Osteocyte (in vitro differentiated cells): Measurements from ENCODE around the gene EPHB2. TPM values are rescaled to one million over a fixed set of nuclear protein-coding genes. Genes with fewer than 3 reads are reported as not detected.

Experiments
- DNase-seq: peaks from one replicate; pipeline ENCODE4 v3.0.0; 2021; ENCODE audit warnings: mixed read lengths; ENCODE audit not compliant: unreplicated experiment; ENCODE audit errors: extremely low spot score
- H3K27ac Mint-ChIP-seq: one replicate; pipeline ENCODE4 v1.8.0; 2021; ENCODE audit warnings: mild to moderate bottlenecking, mixed read lengths; ENCODE audit not compliant: unreplicated experiment
- H3K27me3 Mint-ChIP-seq: one replicate; pipeline ENCODE4 v1.8.0; 2021; ENCODE audit warnings: mixed read lengths; ENCODE audit not compliant: unreplicated experiment
- H3K36me3 Mint-ChIP-seq: one replicate; pipeline ENCODE4 v1.8.0; 2021; ENCODE audit warnings: mixed read lengths; ENCODE audit not compliant: unreplicated experiment
- H3K4me1 Mint-ChIP-seq: one replicate; pipeline ENCODE4 v1.8.0; 2021; ENCODE audit warnings: mixed read lengths; ENCODE audit not compliant: unreplicated experiment
- H3K4me3 Mint-ChIP-seq: one replicate; pipeline ENCODE4 v1.8.0; 2021; ENCODE audit warnings: mild to moderate bottlenecking, moderate library complexity, mixed read lengths; ENCODE audit not compliant: unreplicated experiment
- H3K9me3 Mint-ChIP-seq: one replicate; pipeline ENCODE4 v1.8.0; 2021; ENCODE audit warnings: mixed read lengths; ENCODE audit not compliant: unreplicated experiment
- CTCF ChIP-seq: fragments of 200-600 bp; sonication (generic); IDR thresholded peaks from 2 replicates; pipeline ENCODE4 v1.5.0; 2021; ENCODE audit warnings: antibody characterized with exemption, mild to moderate bottlenecking, moderate library complexity
- total RNA-seq: library from RNA; stranded (reverse); gene quantifications from 2 replicates; pipeline ENCODE4 v1.2.1, GENCODE V29; 2021

Gene EPHB2
- total RNA-seq, 1 donor from 2014 or later = 32.5 TPM

- H3K27ac Mint-ChIP-seq = no peak overlapping the region
- no peak for DNase-seq
- H3K9me3 Mint-ChIP-seq = no peaks in the 10 kb centered on the region
- peaks cover 4% of the 10 kb centered on the region for H3K4me1 Mint-ChIP-seq
- no peak overlapping the region for H3K4me3 Mint-ChIP-seq
- peaks cover 6% of the 10 kb centered on the region for H3K27me3 Mint-ChIP-seq
- TF ChIP-seq CTCF = no peak
- H3K36me3 Mint-ChIP-seq = peaks cover 1% of the 10 kb centered on the region
These were observed 244.5 kb downstream of the EPHB2 start for GRCh38 chr1:22955146-22955545.

GRCh38 chr1:22957066-22957465 is 246.4 kb downstream of the EPHB2 start:
- no peaks in the 10 kb centered on the region for H3K36me3 Mint-ChIP-seq
- no peak overlapping the region for H3K27ac Mint-ChIP-seq
- H3K27me3 Mint-ChIP-seq = peaks cover 8% of the 10 kb centered on the region
- H3K4me1 Mint-ChIP-seq = no peaks in the 10 kb centered on the region
- no peak for DNase-seq
- H3K4me3 Mint-ChIP-seq = no peak overlapping the region
- H3K9me3 Mint-ChIP-seq = no peaks in the 10 kb centered on the region
- no peak for TF ChIP-seq CTCF

GRCh38 chr1:22958556-22958955 is 247.9 kb downstream of the EPHB2 start:
- no peaks in the 10 kb centered on the region for H3K9me3 Mint-ChIP-seq
- no peaks in the 10 kb centered on the region for H3K4me1 Mint-ChIP-seq
- TF ChIP-seq CTCF = no peak
- H3K36me3 Mint-ChIP-seq = no peaks in the 10 kb centered on the region
- H3K4me3 Mint-ChIP-seq = no peak overlapping the region
- DNase-seq = no peak
- peaks cover 14% of the 10 kb centered on the region for H3K27me3 Mint-ChIP-seq
- no peak overlapping the region for H3K27ac Mint-ChIP-seq

DNA sequence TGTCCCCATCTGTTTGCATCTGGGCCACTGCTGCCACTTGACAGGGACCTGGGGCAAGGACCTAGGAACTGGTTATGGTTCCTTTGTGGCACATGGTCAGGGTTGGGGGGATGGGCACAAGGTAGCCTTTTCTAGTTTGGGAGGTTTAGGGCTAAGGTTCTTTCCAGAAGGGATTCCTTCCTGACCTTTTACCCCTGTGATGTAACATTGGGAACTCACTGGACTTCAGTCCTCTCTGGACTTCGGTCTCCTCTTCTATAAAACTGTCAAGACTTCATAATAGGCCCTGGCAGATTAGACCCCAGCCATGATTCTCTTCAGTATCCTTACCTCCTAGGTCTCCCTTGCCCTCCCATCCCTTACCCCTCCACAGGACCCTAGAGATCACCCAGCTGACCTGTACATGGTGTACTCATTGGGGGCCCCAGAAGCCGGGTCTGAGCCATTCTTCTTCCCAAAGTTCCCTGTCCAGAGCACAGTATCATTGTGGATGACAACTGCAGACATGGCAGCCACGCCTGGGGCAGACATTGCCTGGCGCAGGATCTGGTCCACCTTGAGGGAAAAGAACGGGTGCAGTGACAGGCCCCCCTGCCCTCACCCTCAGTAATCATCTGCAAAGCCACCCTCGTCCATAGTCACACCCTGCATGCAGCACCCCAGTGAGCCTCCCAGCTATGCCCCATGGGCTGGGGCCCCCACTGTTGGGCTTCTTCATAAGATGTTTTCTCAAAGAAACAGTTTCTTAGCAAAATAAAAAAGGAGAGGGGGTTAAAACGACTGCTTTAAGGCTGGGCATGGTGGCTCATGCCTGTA is 249.1 kb downstream of the EPHB2 start:
- Mint-ChIP-seq H3K4me1 (no peaks in the 10 kb centered on the region), H3K4me3 (no peak overlapping the region), H3K27me3 (peaks cover 14% of the 10 kb centered on the region), H3K27ac (no peak overlapping the region), H3K36me3 (no peaks in the 10 kb centered on the region), H3K9me3 (no peaks in the 10 kb centered on the region)
- no peak for TF ChIP-seq CTCF
- no peak for DNase-seq

- Mint-ChIP-seq H3K9me3 (peaks cover 14% of the 10 kb centered on the region), H3K27ac (no peak overlapping the region), H3K4me1 (no peaks in the 10 kb centered on the region), H3K4me3 (no peak overlapping the region), H3K27me3 (peaks cover 17% of the 10 kb centered on the region), H3K36me3 (peaks cover 4% of the 10 kb centered on the region)
- no peak for DNase-seq
- no peak for TF ChIP-seq CTCF
These were observed 251.9 kb downstream of the EPHB2 start for GRCh38 chr1:22962558-22962957.
